Measurements from ENCODE around the gene STX3.

The STX3 gene

GRCh38 chr11:59754859-59755700 is at the start of gene STX3:
STX3 (plus strand) TSS chr11:59755376; CDS start chr11:59755606, 230 bp downstream.
- H3K4me3 ChIP-seq (ENCODE audit: low read depth, low read length): peak within 1 kb of the TSS; percentile 86
- peak; percentile 58 for DNase-seq (ENCODE audit: low read depth, low spot score)
- in situ Hi-C loops (cut with HindIII; ENCODE audit: low sequenced_read_pairs): no loop called here
- no peak for TF ChIP-seq CTCF (IDR thresholded peaks at IDR 0.05; ENCODE audit: low read depth, low read length)

- in situ Hi-C loops (cut with HindIII; ENCODE audit: low sequenced_read_pairs): no loop called here
- H3K4me3 ChIP-seq (ENCODE audit: low read depth, low read length): no peak overlapping the region
- peak; percentile 58 for DNase-seq (ENCODE audit: low read depth, low spot score)
- TF ChIP-seq CTCF (IDR thresholded peaks at IDR 0.05; ENCODE audit: low read depth, low read length): no peak
Measured at GRCh38 chr11:59706518-59707285, 48.5 kb upstream of the STX3 start.

- TF ChIP-seq CTCF (IDR thresholded peaks at IDR 0.05; ENCODE audit: low read depth, low read length): no peak
- in situ Hi-C loops (cut with HindIII; ENCODE audit: low sequenced_read_pairs): no loop called here
- peak; percentile 3 for DNase-seq (ENCODE audit: low read depth, low spot score)
- no peak overlapping the region for H3K4me3 ChIP-seq (ENCODE audit: low read depth, low read length)
Measured at GRCh38 chr11:59707371-59707770, 47.8 kb upstream of the STX3 start.

- peak; percentile 1 for DNase-seq (ENCODE audit: low read depth, low spot score)
- no peak overlapping the region for H3K4me3 ChIP-seq (ENCODE audit: low read depth, low read length)
- TF ChIP-seq CTCF (IDR thresholded peaks at IDR 0.05; ENCODE audit: low read depth, low read length): no peak
- in situ Hi-C loops (cut with HindIII; ENCODE audit: low sequenced_read_pairs): no loop called here
Measured at GRCh38 chr11:59708537-59708936, 46.6 kb upstream of the STX3 start.

- no peak overlapping the region for H3K4me3 ChIP-seq (ENCODE audit: low read depth, low read length)
- in situ Hi-C loops (cut with HindIII; ENCODE audit: low sequenced_read_pairs): no loop called here
- no peak for DNase-seq (ENCODE audit: low read depth, low spot score)
- TF ChIP-seq CTCF (IDR thresholded peaks at IDR 0.05; ENCODE audit: low read depth, low read length): no peak
Measured at GRCh38 chr11:59710136-59710847, 44.9 kb upstream of the STX3 start.

GRCh38 chr11:59713745-59714144 is 41.4 kb upstream of the STX3 start, which contains the start of gene OR10V1:
OR10V1 (minus strand) TSS chr11:59713845; CDS start chr11:59713845, 0 bp downstream.
- DNase-seq (ENCODE audit: low read depth, low spot score): no peak
- no peak within 1 kb of the TSS for H3K4me3 ChIP-seq (ENCODE audit: low read depth, low read length)
- no peak for TF ChIP-seq CTCF (IDR thresholded peaks at IDR 0.05; ENCODE audit: low read depth, low read length)
- in situ Hi-C loops (cut with HindIII; ENCODE audit: low sequenced_read_pairs): no loop called here
